Activated CD8-positive, alpha-beta memory T cell treated with anti-CD3 and anti-CD28 coated beads for 24 hours (primary cell): ENCODE measurements around the gene MAGEF1.

Experiments
- DNase-seq: peaks from one replicate; pipeline ENCODE4 v3.0.0-alpha.2; 2020

The MAGEF1 gene

DNA sequence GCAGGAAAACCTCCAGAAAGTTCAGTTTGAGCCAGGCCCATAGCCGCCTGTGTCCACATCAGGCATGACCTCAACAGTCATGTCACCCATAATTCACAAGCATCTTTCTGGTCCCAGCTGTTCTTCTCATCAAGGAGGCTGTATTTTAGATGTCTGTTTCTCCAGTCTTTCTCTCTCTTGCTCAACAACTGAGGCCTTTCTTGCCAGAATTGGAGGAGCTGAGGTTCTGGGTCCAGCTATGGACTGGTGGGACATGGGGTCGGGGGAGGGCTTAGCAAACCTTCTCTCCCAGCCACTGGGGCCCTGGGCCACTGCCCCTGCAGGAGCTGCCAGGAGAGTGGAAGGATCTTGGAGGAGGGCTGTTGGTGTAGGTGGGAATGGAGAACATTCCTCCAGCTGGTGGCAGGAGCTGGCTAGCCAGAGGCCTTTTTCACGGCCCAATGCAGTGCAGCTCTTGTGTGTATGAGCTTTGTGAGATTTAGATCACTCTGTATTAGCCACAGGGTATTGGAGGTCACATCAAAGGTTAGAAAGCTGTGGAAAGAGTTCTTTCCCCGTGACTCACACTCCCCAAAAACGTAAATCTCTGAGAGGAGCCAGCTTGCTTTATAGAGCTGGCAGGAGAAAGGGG, 23.5 kb downstream of the MAGEF1 start:
- no peak for DNase-seq

DNA sequence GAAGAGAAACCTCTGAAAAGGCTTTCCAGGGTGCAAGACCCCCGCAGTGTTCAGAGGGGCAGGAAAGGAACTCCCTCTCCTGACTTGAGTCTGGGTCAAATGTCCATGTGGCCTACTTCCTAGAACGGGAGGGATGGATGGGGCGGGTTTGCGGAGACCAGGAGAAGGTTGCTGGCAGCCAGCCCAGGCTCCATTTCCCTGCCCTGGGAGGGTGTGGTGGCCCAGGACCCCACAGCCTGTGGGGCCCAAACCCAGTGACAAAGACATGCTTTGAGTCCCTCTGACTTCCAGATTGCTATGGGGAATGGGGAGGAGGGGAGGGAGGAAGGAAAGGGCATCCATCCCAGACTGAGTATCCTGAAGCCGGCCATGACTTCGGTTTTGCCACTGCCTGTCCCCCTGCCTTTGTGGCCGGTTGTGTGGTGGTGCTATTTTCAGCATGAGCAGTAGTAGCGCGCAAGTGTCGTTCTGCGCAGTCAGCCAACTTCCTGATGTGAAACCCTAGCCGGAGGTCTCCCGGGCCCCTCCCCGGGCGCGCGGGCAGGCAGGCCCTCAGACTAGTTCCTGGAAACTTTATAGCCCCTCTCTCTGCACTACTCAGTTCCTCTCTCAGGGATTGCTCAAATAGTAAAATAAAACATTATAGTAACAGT, 24.4 kb downstream of the MAGEF1 start:
- DNase-seq, result no peak

DNA sequence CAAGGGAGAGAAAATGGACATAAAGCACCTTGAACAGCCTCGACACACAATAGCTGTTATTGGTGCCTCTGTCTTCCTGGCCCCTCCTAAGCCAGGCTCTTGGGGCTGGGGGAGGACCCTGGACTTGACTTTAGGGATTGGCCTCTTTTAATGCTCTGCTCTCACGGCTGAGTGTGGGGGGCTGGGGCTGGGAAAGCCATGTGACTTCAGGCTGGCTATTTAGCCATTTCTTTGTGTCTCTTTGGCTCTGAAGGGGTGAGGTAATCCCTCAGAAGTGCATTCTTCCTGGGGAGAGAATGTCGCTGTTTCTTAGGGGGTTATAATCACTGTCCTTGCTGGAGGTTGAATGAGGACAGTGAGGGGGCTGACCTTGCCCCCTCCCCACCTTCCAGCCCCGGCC, 26.2 kb downstream of the MAGEF1 start:
- DNase-seq, result no peak

DNA sequence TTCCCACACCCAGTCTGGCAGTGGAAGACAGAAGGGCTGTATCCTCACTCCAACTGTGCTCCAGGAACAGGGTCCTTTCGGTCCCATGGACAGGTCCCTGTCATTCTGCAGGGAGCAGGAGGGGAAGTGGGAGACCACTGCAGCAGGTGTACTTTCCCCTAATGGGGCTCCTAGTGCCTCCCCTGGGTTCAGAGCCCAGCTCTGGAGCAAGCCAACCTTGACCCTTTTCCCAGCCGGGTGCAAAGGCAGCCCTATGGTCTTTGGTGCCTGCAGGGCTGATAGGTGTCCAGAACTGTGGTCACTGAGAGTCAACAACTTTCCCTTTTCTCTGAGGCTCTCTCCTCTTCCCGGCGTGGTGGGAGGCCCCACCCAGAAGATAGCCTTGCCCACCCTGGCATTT, 26.8 kb downstream of the MAGEF1 start:
- no peak for DNase-seq

DNA sequence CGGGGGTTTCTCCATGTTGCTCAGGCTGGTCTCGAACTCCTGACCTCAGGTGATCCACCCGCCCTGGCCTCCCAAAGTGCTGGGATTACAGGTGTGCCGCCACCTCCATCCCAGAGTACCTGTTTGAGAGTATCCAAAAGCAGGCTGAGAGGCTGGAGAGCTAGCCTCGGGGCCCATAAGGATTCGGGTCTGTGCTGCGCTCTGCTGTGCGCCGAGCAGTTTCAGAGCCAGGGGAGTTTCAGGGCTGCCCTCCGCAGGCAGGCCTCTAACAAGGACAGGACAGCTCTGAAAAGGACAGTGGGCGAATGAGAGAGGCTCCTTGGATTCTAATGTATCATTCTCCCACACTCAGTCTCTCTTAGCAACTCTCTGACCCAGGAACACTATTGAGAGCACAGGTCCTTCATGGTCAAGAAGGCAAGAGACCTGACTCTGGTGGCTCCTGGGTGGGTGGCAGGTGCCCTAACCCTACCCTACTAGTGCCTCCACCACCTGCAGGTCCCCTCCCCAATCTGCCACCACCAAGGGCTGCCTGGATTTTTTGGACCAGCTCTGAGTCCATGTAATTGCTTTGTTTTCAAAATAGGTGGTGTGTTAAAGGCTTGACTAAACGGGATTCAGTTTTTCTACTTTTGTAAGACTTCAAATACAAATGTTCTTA, 27.8 kb downstream of the MAGEF1 start:
- no peak for DNase-seq

DNA sequence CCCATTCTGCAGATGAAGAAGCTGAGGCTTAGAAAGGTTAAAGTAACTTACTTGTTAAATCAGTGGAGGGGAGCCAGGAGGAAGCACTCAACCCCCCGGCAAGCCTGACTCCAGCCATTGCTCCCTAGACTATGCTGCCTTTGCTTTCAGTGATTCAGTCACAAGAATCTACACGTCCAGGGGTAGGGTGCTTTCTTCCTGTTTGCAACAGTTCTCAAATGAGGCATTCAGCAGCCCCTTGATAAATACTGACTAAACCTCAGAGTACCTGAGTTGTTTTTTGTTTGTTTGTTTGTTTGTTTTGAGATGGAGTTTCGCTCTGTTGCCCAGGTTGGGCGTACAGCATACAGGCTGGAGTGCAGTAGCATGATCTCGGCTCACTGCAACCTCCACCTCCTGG, 28.6 kb downstream of the MAGEF1 start:
- no peak for DNase-seq

DNA sequence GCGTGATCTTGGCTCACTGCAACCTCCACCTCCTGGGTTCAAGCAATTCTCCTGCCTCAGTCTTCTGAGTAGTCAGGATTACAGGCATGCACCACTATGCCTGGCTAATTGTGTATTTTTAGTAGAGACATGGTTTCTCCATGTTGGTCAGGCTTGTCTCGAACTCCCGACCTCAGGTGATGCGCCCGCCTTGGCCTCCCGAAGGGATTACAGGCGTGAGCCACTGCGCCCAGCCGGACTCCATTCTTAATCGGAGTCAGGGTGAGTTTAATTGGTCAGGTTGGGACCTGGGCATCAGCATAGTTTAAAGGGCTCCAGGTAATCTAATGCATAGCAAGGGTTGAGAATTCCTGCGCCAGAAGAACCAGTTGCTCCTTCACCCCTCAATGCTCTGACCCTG, 29.2 kb downstream of the MAGEF1 start:
- no peak for DNase-seq

DNA sequence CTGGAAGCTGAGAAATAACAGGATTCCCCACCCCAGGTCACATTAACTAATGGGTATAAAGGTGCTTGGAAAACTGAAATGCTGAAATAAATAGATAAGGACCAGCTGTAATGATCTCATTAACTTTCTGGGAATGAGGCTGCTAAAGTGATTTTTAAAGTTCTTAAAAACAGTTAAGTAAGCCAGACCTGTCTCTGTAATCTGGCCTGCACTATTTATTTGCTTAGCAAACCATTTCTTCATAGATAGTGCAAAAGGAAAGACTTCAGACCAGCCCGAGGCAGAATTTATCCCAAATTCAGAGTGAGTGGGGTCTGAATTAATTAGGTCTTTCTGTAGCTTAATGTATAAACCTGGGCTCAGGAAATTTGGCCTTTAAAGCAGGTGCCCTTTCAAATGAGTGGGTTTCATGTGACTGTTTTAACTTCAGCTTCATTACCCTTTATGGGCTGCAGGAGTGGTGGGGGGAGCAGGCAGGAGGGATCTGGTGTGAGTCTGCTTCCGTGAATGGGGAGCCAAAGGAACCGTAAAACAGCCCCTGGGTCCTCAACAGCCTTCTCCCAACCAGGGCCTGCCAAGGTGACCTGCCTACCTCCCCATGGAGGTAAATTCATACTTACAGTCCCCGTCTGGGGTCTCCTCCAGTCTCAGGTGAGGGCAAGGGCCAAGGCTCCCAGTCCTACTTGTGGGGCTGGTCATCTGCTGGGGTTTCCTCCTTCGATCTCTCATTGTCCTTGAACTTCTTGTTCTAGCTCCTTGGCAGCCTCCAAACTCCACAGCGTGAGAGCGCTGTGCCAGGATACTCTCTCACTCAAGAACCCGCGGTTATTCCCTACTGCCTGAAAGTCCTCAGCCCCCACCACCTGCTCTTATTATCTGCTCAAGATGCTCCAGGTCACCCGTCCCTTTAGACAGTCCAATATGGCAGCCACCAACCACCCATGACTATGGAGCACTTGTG, 31.2 kb downstream of the MAGEF1 start:
- no peak for DNase-seq

DNA sequence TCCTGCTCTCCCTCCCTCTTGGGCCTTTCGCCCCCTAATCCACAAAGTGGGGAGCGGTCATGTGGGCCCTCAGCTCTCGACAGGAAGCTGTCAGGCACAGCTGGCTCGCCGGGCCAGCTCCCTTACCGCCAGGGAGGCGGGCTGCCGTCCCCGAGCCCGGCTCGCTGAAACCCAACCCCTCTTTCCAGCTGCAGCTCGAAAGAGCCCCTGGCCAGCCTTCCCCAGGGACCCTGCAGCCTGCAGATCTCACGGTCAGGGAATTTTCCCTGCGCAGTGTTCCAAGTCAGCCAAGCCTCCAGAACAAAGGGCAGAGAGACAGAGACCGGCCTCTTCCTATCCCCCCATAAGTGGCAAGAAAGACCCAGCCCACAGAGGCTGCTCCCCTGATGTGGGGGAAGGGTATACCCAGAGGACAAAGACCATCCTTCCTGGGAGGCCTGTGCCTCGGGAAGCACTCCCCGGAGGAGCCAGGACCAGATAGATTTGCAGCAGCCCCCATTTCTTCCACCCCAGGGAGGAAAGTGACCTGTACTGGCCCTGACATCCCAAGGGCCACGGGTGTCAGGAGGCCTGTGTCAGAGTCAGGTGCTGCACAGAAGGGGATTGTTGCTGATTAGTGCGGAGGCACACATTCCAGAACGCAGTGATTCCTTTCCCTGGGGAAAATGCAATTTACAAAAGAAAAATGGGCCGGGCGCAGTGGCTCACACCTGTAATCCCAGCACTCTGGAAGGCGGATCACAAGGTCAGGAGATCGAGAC, 32.6 kb downstream of the MAGEF1 start:
- DNase-seq, result no peak

DNA sequence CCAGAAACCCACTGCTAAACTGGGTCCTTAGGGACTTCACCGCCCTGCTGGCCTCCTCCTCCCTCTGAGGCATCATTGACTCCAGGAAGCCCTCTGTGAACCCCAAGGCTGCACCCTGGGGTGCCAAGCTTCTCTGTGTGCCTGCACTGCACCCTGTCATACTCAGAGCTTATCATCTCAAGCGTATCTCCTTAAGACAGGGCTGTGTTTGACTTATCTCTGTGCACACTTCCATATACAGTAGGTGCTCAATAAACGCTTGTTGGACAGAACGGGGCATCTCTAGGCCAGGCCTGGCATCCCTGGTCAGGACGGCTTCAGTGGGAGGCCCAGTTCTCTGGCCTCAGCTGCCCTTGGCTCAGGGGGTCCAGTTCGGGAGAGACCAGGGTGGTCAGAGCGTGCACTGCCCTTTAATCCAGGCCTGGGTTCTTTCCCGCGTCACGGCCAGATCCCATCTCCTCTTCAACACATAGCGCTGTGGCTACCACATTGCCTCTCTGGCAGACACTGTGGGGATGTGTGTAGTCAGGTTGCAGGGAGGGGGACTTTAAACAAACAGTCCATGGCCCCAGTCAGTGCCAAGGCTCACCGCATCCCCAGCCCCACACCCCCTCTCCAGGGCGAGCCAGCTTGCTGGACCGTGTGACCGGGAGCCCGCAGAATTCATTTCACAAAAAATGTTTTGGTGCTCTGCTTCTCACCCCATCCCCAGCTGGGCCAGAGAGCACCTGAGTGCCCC, 33.4 kb downstream of the MAGEF1 start:
- DNase-seq, result no peak

DNA sequence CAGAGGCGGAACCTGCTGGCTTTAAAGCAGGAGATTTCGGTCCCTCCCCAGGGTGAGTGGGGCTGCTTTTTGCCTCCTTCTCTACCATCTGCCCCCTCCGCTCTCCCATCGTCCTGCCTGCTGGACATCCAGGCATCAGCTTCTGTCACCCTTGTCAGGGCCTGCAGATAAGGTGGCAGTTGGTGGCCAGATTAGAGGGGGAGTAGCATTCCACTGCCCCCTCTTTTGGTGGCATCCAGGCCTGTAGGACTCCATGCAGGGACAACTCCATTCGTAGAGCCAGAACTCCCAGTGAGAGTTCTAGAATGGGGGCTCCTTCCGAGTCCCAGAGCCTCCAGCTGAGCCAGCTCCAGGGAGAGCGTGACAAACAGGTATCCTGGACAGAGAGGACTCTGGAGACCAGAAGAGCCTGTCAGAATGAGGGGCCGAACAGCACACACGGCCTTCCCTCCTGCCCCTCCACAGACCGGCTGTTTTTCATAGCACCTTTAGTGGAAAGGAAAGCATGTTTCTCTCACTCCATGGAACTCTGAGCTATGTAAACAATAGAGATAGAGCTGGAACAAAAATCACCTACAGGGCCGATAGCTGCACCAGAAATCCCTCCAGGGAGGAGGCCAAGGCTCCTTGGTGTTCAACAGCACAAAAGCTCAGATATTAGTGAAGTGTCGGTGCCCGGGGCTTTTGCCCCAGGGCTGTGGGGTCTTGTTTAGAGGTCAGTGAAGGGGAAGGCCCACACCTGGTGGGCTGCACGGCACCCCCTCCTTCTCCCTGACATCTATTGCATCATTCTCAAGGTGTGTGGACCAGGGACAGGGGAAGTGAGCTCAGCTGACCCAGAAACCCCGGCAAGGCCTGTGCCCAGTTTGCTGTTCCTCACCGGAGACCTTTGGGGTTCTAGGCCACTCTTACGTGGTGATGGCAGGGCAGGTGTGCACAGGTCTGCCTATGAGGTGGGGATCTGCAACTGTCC, 34.2 kb downstream of the MAGEF1 start:
- DNase-seq, result no peak

DNA sequence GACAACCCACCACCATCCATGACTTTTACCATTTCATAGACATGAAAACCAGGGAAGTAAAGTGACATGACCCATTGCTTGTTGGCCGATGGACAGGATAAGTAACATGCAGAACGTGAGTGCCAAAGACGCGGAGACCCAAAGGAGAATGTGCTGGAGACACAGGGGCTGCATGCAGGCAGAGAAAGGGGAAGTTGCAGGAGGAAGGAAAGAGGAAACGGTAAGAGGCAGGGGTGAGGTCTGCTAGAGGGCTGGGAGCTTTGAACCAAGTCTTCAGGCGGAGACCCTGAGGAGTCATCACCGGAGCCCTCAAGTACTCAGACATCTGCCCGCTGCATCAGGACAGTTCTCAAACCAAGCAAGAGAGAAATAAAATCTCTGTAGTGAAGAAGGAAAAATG, 34.9 kb downstream of the MAGEF1 start:
- DNase-seq, result no peak

DNA sequence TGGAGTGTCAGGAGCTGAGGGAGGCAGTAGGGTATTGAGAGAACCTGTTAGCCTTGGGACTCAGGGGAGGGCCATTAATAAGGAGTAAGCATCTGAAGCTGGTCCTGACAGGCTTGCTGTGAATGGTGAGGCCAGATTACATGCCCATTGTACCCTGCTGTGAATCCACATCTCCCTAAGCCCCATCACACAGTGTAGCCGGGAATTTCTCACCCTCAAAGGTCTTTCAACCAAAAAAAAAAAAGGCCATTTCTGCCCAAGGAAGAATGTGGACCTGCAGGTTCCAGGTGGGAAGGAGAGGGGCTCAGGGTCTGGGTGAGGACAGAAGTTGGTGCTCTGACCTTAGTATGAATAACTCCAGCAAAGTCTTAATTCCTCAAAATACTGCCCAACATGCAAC, 37.2 kb downstream of the MAGEF1 start:
- no peak for DNase-seq

DNA sequence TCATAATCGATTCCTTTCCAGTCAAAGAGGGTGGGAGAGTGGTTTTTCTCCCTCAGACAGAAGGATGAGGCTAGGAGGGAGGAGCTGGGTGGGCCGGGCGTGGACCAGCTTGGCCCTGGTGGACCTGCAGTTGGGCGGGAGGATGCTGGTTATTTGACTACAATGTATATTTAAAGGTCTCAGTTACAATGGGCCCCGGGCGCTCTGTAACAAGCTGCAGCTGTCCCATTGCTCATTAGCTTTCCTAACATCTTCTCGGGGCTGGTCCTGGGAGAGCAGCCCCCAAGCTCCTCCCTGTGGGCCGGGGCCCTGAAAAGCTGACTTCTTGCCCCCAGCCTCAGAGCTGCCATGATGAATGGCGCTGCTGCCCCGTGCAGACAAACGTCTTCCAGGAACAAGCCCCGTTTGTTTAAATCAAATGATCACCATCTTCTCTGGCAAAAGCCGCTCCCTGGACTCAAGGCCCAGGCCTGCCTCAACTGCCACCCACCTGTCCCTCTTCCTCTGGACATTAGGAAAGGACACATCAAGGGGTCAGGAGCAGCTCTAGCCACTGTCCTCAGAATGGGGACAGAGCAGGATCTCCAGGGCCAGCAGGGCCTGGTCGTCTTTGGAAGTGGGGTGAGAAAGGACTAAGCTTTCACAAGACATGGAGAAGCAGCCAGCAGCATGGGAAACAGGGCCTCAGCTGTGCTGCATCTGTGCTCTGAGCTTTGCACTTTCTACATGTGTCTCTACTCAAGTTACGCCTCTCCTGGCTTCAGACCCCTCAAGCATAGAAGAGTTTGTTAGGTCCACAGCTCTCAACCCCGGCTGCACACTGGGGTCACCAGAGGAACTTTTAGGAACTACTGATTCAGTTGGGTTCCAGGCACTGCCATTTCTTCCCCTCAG, 38.6 kb downstream of the MAGEF1 start:
- DNase-seq, result no peak

DNA sequence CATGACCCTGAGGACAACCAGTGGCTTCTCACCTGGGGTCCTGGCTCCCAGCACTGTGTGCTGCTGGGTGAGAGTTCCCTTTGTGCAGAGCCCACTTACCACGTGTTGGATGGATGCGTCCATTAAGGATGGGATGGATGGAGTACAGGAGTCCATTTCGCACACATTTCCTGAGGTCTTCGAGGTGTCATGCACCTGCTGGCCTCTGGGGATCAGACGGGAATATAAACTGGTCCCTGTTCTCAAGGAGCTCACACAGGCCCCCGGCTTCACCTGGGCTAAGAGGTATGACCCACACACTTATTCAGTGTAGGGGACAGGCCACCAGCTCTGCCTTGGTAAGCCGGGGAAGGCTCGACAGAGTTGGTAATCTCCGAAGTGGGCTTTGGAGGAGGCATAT, 39.5 kb downstream of the MAGEF1 start:
- no peak for DNase-seq

DNA sequence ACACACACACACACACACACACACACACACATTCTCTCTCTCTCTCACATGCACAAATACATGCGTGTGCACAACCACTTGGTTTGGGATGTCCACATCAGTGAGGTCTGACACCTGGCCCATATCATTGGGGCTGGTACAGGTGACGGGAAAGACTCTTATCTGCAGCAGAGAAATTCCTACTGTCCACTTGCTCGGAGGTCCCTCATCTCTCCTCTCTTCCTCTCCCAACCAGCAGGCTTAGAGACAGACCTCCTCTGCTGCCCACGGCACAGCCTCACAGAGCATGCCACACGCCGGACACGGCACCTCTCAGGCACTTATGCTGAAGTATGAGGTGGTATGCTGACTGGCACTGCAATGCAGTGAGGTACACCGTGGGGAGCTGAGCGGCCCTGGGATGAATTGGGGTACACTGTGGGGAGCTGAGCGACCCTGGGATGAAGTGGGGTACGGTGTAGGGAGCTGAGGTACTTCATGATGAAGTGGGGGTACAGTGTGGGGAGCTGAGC, 41.7 kb downstream of the MAGEF1 start:
- no peak for DNase-seq

DNA sequence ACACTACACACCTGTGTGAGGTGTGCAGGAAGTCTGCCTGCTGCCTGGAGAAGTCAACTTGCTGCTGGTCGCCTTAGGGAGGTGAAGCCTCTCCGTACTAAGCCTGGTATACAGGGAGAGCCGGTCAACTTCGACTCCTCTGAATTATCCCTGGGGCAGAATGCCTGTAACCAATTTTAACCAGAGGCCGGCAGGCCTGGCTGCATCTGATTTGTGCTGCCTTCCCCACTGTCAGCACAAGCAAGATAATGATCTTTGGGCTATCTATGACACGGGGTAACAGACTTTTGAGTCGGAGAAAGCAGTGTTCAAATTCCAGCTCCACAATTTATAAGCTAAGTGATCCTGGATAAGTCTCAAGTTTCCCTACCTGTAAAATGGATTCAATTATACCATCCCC, 42.3 kb downstream of the MAGEF1 start:
- no peak for DNase-seq

DNA sequence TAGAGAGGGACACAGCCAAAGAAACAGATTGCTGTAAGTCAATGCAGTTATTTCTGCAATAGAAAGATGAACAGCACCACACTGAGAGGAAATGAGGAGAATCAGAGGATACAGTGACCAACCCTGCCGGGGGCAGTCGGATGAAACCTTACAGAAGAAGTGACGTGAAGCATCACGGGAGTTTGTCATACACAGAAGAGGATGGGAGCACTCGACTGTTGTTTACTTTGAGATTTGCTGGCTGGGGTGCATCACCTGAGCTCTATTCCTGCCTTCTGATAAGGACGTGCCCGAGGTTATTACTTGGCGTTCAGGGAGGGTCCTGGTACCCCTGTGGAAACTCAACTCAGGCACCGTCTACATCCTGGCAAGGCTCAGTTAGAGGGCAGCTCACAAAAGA, 45.4 kb downstream of the MAGEF1 start:
- no peak for DNase-seq

DNA sequence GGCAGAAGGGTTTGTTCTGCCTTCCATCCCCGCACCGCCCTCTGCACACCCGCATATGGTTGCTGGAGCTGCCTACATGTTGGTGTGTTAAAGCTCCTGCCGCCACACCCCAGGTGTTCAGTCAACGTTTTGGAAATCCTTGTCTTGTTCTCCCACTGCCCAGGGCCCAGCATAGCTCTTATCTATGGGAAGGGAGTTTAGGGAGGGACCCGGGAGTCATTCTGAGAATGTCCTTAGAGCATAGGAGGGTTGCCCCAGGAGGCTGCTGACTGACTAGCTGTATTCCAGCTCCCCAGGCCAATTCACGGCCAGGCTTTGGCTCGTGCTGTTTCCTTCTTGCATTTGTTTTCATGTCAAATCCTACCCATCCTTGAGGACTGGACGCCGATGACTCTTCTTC, 46.8 kb downstream of the MAGEF1 start:
- DNase-seq, result no peak
